LNCaP clone FGC (cell line): ENCODE data around the gene FZR1.

Experiments used
- DNase-seq: peaks from one replicate; pipeline ENCODE4 v3.0.0-alpha.2; 2011; ENCODE audit warnings: low read depth
- H3K4me3 ChIP-seq: 2 replicates; pipeline ENCODE4 v1.5.1; 2011; ENCODE audit warnings: mild to moderate bottlenecking, low read depth, low read length, control low read depth
- CTCF ChIP-seq: IDR thresholded peaks from 2 replicates; pipeline ENCODE4 v1.5.1; 2012; ENCODE audit warnings: mild to moderate bottlenecking; ENCODE audit not compliant: control insufficient read depth, insufficient read depth; ENCODE audit errors: extremely low read depth

FZR1 gene

GRCh38 chr19:3544058-3544376 lies 37.9 kb downstream of the FZR1 start:
- no peak overlapping the region for H3K4me3 ChIP-seq
- no peak for DNase-seq
- TF ChIP-seq CTCF, result no peak

- no peak for DNase-seq
- TF ChIP-seq CTCF, result peak; percentile 83
- no peak overlapping the region for H3K4me3 ChIP-seq
These were observed 38.9 kb downstream of the FZR1 start for GRCh38 chr19:3544742-3545668.

- H3K4me3 ChIP-seq, result no peak overlapping the region
- DNase-seq, result no peak
- no peak for TF ChIP-seq CTCF
These were observed 39.5 kb downstream of the FZR1 start for GRCh38 chr19:3545669-3546034.

GRCh38 chr19:3546119-3546518 lies 40.0 kb downstream of the FZR1 start:
- TF ChIP-seq CTCF, result no peak
- no peak overlapping the region for H3K4me3 ChIP-seq
- DNase-seq, result no peak

GRCh38 chr19:3547301-3547731 lies 41.2 kb downstream of the FZR1 start:
- H3K4me3 ChIP-seq, result no peak overlapping the region
- TF ChIP-seq CTCF, result peak; percentile 39
- DNase-seq, result no peak

GRCh38 chr19:3547767-3548282 lies 41.7 kb downstream of the FZR1 start:
- DNase-seq, result no peak
- no peak for TF ChIP-seq CTCF
- H3K4me3 ChIP-seq, result no peak overlapping the region
